ENCODE results near the gene ANTKMT.

Gene ANTKMT, protein sequence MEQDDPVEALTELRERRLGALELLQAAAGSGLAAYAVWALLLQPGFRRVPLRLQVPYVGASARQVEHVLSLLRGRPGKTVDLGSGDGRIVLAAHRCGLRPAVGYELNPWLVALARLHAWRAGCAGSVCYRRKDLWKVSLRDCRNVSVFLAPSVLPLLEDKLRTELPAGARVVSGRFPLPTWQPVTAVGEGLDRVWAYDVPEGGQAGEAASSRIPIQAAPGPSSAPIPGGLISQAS
- 4.0 to 10.9 (median 5.2) reads per million in 4 donors for total RNA-seq

DNA sequence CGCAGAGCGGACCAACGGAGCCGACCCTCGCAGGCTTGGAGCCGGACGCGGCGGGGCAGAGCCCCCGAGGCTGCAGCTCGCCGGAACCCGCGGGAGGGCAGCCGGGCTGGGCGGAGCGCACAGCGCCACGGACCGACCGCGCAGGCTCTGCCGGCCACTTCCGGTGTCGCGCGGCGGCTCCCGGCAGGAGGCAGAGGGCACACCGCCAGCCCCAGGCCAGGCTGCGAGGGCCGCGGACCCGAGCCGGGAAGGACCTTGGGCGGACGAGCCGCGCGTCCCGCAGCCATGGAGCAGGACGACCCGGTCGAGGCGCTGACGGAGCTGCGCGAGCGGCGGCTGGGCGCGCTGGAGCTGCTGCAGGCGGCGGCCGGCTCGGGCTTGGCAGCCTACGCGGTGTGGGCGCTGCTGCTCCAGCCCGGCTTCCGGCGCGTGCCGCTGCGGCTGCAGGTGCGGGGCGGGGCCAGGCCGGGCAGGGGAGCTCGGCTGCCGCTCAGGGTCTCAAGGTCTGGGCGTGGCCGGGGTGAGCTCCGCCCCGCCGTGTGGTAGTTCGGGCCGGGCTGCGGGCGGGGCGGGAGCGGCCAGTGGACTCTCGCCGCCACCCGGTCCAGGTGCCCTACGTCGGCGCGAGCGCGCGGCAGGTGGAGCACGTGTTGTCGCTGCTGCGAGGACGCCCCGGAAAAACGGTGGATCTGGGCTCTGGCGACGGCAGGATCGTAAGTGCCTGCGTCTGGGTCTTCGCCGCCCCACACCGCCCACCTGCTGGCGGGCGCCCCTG, at the start of gene ANTKMT:
TSS of gene ANTKMT (plus strand) at position 157 of the 775 bp plus-strand sequence. CDS start at position 286, 129 bp downstream.
- peak; percentile 48 to 77 (median 67) for DNase-seq

DNA sequence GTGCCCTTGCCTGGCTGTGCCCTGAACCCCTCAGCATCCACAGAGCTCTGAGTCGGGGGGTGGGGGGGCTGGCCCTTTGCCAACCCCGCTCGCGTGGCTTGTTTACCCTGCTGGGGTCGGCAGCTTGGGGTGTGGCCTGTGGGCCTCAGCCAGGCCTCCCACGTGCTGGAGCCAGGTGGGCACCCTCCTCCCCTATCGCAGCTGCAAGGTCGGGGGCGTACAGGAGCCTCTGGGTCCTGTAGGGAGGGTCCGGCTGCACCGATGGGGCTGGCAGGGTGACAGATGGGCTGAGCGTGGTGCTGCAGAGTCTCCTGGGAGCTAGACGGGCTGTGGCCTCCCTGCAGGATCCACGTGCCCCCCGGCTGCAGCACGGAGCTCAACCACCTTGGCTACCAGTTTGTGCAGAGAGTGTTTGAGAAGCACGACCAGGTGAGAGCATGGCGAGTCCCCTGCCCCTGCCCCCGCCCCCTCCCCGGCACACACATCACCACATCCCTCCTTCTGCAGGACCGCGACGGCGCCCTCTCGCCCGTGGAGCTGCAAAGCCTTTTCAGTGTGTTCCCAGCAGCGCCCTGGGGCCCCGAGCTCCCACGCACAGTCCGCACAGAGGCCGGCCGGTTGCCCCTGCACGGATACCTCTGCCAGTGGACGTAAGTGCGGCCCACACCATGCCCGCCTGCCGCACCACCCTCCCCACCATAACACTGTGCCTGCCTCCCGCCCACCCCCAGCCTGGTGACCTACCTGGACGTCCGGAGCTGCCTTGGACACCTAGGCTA, 49.4 kb upstream of the ANTKMT start:
- no peak for DNase-seq

DNA sequence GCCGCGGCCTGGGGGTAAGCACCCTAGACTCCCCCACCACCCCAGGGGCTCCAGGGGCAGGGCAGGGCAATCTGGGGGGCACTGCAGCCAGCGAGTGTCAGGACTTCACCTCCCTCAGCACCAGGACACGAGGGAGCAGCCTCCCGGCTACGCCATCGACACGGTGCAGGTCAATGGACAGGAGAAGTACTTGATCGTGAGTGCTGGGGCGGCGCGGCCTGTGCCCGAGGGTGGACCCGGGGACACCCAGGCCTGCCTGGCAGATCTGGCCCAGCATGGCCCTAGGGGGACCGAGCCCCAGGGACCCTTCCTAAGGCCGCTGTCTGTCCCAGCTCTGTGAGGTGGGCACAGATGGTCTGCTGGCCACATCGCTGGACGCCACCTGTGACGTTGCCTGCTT, 48.6 kb upstream of the ANTKMT start:
- no peak for DNase-seq

DNA sequence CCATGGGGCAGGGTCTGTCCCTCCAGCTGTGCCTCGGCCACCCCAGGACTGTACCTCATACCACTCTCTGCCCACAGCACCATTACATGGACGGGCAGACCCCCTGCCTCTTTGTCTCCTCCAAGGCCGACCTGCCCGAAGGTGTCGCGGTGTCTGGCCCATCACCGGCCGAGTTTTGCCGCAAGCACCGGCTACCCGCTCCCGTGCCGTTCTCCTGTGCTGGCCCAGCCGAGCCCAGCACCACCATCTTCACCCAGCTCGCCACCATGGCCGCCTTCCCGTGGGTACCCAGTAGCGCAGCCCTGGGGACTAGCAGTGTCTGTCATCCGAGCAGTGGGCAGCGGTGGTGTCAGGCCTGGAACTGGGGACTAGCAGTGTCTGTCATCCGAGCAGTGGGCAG, 48.1 kb upstream of the ANTKMT start:
- no peak for DNase-seq

DNA sequence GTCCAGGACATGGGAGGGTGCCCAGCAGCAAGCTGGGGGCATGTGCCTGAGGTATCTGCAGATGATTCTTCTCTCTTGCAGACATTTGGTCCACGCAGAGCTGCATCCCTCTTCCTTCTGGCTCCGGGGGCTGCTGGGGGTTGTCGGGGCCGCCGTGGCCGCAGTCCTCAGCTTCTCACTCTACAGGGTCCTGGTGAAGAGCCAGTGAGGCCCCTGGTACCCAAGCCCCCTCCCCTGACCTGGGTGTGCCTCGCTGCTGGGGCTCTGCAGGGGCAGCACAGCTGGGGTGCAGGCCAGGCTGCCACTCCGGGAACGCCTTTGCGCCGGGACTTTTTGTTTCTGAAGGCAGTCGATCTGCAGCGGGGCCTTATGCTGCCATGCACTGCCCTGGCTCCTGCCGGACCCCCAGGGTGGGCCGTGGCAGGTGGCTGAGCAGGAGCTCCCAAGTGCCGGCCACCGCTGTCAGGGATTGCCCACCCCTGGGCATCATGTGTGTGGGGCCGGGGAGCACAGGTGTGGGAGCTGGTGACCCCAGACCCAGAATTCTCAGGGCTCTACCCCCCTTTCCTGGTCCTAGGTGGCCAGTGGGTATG, 47.5 kb upstream of the ANTKMT start:
- DNase-seq = no peak

DNA sequence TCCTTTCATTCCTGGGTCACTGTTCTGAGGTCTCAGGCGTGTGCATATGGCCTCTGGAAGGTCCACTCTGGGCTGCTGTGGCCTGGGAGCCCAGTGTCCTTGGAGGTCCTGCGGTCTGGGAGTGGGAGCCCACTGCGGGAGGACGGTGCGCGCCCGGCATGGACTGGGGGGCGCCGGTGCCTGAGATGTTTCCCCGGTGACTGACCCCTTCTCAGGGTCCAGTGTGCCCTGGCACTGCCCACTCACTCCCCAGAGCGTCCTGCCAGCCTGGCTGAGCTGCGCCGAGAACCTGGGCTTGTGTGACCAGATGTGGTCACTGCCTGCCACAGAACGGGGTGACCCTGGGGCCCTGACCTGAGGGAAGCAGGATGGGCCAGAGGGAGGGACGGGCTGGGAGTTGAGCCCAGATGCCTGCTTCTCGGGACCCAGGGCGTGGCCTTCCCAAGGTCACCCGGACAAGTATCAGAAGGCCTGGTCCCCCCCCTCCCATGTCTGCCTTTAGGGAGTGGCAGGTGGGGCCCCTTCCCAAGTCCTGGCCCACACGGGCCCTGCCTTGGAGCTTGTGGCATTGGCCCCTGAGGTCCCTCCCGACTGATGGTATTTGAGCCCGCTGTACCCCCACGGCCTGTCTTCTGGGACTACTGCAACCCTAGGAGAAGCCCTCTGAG, 46.6 kb upstream of the ANTKMT start:
- DNase-seq = no peak

DNA sequence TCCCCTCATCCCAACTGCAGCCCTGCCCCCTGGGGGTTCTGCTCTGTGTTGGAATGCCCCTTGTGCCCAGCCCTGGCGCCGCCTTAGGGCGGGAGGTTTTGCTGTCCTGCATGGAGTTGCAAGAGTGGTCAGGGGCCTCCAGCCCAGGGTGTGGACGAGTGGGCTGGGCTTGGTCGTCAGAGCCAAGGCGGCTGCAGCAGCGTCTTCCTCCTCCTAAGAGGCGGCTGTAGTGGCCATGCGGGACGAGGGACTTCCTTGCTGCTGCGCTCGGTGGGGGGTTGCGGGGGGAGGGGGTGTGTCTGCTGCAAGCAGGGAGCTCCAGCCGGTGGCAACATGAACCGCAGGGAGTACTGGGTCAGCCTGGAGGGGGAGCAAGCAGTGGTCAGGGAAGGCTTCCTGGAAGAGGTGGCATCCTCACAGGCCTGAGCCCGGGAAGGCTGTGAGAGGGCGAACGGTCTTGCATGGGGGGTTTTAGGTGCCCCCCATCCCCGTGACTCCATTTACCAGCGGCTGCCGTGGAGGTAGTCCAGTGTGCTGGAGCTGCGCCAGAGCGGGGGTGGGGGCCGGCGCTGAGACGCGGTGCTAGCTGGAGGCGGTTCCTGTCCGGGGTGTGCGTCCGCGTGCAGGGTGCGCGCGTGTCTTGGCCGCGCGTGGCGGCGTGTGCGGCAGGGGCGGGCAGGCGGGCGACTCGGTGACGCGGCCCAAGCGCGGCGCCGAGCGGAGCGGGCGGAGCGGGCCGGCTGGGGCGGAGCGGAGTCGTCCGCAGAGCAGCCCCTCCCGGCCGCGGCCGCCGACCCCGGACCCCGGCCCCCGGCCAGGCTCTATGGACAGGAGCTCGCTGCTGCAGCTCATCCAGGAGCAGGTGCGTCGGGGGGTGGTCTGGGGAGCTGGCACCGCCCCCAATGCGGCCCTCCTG, 45.7 kb upstream of the ANTKMT start, which contains the start of gene RHBDL1:
TSS of gene RHBDL1 (plus strand) at position 704 of the 916 bp plus-strand sequence. CDS start at position 824, 120 bp downstream.
- no peak for DNase-seq

DNA sequence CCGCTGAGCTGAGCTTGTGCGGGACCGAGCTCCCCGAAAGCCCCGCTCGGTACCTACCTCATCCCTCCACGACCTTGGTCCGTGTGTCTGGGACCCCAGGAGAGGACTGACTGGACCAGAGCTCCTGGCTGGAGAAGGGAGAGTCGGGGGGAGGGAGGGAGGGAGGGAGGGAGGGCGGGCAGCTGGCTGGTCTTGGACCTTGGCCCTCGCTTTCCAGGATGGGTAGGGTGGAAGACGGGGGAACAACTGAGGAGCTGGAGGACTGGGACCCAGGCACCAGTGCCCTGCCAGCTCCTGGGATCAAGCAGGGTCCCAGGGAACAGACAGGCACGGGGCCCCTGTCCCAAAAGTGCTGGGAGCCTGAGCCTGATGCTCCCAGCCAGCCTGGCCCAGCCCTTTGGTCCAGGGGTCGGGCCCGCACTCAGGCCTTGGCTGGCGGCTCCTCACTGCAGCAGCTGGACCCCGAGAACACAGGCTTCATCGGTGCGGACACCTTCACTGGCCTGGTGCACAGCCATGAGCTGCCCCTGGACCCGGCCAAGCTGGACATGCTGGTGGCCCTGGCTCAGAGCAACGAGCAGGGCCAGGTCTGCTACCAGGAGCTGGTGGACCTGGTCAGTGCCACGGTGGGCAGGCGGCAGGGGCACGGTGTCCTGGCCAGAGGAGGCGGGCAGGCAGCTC, 44.9 kb upstream of the ANTKMT start:
- DNase-seq = no peak

DNA sequence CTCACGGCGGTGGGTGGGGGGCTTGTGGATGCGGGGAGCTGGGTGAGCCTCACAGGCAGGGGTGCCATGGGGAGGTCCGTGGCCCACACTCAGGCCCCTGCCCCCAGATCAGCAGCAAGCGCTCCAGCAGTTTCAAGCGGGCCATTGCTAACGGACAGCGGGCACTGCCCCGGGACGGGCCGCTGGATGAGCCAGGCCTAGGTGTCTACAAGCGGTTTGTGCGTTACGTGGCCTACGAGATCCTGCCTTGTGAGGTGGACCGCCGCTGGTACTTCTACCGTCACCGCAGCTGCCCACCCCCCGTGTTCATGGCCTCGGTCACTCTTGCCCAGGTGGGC, 44.4 kb upstream of the ANTKMT start:
- DNase-seq = no peak

DNA sequence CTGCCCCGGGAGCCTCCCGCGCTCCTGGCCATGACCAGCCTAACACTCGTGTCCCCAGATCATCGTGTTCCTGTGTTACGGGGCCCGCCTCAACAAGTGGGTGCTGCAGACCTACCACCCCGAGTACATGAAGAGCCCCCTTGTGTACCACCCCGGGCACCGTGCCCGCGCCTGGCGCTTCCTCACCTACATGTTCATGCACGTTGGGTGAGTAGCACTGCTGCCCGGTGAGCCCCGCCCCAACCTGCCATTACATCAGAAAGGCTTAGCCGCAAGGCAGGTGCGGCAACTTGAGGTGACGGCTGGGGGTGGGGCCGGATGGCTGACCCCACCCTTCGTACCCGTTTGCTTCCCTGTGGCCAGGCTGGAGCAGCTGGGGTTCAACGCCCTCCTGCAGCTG, 44.0 kb upstream of the ANTKMT start:
- peak in 1 of 5 donors; percentile 45 for DNase-seq

DNA sequence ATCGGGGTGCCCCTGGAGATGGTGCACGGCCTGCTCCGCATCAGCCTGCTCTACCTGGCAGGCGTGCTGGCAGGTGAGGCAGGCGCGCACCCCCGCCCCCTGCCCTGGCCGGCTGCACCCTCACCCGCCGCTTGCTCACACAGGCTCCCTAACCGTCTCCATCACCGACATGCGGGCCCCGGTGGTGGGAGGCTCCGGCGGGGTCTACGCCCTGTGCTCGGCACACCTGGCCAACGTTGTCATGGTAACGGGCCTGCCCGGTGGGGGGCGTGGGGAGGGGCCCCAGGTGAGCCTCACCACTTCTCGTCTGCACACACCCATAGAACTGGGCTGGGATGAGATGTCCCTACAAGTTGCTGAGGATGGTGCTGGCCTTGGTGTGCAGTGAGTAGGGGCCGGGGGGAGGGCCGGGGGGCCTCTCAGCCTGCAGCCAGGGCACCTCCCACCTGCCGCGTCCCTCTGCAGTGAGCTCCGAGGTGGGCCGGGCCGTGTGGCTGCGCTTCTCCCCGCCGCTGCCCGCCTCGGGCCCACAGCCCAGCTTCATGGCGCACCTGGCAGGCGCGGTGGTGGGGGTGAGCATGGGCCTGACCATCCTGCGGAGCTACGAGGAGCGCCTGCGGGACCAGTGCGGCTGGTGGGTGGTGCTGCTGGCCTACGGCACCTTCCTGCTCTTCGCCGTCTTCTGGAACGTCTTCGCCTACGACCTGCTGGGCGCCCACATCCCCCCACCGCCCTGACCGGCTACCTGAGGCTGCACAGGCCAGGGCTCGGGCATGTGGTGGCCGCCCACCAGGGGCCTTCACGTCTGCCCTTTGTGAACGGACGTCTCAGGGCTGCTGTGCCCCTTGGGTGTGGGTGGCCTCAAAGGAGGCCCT, 43.4 kb upstream of the ANTKMT start:
- DNase-seq = no peak

DNA sequence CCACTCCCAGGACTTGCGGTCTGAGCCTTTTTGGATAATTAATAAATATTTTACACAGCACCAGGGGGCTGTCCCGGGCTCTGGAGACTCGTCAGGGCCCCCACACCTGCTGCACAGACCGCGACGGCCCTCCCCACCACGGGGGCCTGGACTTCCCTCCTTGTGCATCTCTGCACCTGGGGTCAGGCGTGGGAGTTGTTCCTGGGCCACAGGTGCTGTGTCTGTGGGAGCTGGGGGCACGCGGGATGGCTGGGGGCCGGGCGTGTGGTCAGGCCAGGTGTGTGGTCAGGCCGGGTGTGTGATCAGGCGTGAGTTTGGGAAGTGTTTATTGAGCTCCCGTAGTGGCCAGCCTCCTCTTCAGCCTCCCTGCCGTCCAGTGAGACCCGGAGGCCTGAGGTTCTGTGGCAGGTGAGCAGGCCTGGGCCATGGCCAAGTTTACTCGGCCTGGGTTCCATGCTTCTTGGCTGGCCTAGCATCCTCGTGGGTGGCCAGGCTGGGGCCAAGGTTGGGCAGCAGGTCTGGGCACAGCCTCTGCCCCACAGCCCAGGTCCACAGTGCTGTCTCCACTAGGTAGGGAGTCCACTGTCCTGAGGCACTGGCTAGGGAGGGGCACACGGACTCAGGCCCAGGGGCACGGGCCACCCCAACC, 42.6 kb upstream of the ANTKMT start:
- DNase-seq = no peak

DNA sequence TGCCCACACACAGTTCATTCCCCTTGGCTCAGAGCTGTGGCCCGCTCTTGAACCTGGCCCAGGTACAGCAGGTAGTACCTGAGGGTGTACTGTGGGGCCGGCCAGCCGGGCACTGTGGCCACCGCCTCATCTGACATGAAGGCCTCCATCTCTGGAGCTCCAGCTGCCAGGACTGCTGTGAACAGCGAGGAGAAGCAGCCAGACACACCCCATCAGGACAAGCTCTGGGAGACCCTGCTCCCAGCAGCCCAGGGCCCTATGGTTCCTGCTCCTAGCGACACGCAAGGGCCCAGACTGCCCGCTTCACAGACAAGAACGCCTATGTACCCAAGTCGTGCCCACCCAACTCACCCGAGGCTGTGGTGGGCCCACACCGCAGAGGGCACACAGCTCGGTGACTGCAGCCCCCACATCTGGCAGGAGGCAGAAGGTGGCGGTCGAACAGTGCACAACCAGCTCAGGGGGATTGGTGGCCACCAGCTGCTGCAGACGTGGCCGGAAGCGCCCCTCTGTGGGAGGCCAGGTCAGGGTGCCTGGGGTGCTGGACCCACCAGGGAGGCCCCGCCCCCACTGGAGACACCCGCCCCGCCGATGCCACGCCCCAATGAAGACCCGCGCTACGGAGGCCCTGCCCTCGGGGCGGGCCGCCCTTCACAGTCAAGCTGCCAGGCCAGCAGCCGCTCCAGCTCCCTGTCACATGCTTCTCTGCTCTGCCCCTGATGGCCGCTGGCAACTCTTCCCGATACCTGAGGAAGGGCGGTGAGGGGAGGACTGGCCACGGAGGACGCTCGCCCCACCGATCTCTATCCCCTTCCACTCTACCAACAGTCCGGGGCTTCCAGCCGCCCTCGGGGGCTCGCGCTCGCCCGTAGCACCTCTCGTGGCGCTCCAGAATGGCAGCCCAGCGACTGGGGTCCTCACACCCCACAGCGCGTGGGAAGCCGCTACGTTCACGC, 41.8 kb upstream of the ANTKMT start:
- DNase-seq = peak in 3 of 5 donors; percentile 49 to 53 (median 51)

DNA sequence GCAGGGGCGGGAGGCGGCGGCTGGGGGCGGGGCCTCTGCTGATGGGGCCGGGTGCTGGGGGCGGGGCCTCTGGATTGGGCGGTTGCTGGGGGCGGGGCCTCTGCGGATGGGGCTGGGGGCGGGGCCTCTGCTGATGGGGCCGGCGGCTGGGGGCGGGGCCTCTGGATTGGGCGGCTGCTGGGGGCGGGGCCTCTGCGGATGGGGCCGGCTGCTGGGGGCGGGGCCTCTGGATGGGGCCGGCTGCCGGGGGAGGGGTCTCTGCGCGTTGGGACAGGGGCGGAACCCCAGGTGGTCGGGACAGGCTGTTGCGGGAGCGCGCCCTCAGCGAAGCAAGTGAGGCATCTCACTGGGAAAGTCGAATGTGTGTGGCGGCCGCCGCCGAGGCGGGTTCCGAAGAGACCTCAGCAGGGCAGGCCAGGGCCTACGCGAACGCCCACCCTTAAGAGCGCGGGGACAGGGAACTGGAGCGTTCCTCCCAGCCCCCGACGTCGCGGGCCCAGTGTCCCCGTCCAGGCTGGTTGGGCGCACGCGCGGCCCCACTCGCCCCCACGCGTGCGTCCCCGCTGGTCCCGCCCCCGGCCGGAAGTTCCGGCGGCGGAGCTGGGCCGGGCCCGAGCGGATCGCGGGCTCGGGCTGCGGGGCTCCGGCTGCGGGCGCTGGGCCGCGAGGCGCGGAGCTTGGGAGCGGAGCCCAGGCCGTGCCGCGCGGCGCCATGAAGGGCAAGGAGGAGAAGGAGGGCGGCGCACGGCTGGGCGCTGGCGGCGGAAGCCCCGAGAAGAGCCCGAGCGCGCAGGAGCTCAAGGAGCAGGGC, 40.9 kb upstream of the ANTKMT start, which contains the start of gene STUB1:
TSS of gene STUB1 (plus strand) at position 597 of the 811 bp plus-strand sequence. CDS start at position 713, 116 bp downstream.
- DNase-seq = peak; percentile 80 to 90 (median 85)

DNA sequence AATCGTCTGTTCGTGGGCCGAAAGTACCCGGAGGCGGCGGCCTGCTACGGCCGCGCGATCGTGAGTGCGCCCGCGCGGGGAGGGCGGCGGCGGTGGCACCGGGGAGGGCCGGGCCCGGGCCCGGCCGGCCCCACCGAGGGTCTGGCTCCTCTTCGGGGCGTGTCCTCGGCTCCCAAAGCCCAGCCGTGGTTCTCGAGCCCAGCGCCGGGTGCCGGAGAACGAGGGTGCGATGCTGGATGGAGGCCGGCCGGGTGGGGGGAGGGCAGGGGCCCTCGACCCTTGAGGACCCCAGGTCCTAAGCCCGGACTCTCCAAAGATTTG, 40.4 kb upstream of the ANTKMT start:
- no peak for DNase-seq

DNA sequence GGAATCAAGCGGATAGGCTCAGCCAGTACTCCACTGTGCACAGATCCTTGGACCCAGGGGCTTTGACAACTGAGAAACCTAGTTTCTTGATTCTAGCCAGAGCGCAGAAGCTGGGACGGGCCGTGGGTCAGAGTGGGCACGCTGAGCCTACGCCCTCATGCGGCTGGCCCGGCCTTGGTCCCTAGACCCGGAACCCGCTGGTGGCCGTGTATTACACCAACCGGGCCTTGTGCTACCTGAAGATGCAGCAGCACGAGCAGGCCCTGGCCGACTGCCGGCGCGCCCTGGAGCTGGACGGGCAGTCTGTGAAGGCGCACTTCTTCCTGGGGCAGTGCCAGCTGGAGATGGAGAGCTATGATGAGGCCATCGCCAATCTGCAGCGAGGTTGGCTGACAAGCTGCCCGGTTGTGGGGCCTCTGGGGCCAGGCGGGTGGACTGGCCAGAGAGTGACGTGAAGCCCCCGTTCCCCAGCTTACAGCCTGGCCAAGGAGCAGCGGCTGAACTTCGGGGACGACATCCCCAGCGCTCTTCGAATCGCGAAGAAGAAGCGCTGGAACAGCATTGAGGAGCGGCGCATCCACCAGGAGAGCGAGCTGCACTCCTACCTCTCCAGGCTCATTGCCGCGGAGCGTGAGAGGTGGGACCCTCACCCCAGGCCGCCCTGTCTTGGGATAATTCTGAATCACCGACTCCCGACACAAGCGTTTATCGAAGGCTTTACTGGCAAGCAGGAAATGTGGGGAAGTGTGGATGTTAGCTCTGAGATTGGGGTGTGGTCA, 39.8 kb upstream of the ANTKMT start:
- no peak for DNase-seq

Measured in T-helper 1 cell (primary cell).